Esophagus muscularis mucosa (tissue), 4 donors: Measurements from ENCODE around the gene RBM41. TPM values are rescaled to one million over a fixed set of nuclear protein-coding genes. Genes with fewer than 3 reads are reported as not detected.

Source experiments
- DNase-seq: peaks from one replicate; pipeline ENCODE4 v3.0.0-alpha.2; 2017; ENCODE audit errors: extremely low spot score
- H3K27ac ChIP-seq, 4 donors: fragments of 200-600 bp; sonication (generic); replicated peaks in 1 of 4; 1 replicate in 3 of 4; 2 replicates in 1 of 4; pipeline ENCODE4 v1.5.1; 2016 to 2019; ENCODE audit warnings: mild to moderate bottlenecking in 1 of 4
- H3K27me3 ChIP-seq, 4 donors: fragments of 200-600 bp; sonication (generic); one replicate each; pipeline versions ENCODE4 v1.5.1 to v1.6.0; 2016 to 2019
- H3K36me3 ChIP-seq, 4 donors: fragments of 200-600 bp; sonication (generic); one replicate each; pipeline ENCODE4 v1.5.1; 2016 to 2019
- H3K4me1 ChIP-seq, 4 donors: fragments of 200-600 bp; sonication (generic); one replicate each; pipeline ENCODE4 v1.5.1; 2016 to 2019
- H3K4me3 ChIP-seq, 4 donors: fragments of 200-600 bp; sonication (generic); 1 replicate in 2 of 4; 2 replicates in 2 of 4; pipeline ENCODE4 v1.5.1; 2016 to 2019; ENCODE audit warnings: mild to moderate bottlenecking in 4 of 4, moderate library complexity in 1 of 4
- H3K9me3 ChIP-seq, 4 donors: fragments of 200-600 bp; sonication (generic); 1 replicate in 3 of 4; 2 replicates in 1 of 4; pipeline ENCODE4 v1.5.1; 2016 to 2019
- CTCF ChIP-seq, 3 experiments: fragments of 200-600 bp in 2 of 3; fragments of 450-650 bp in 1 of 3; sonication (generic) in 2 of 3; IDR thresholded peaks; one replicate each; pipeline ENCODE4 v1.5.1; 2017 to 2019; ENCODE audit warnings: antibody characterized with exemption in 3 of 3, mild to moderate bottlenecking in 2 of 3, moderate library complexity in 1 of 3
- EP300 ChIP-seq: sonication (generic); formaldehyde crosslinking; IDR thresholded peaks from one replicate; pipeline ENCODE4 v1.6.1; 2017; ENCODE audit warnings: antibody characterized with exemption
- POLR2A ChIP-seq: fragments of 450-650 bp; IDR thresholded peaks from one replicate; pipeline ENCODE4 v1.6.1; 2017; ENCODE audit warnings: antibody characterized with exemption, moderate library complexity, mild to moderate bottlenecking, low read depth
- POLR2AphosphoS5 ChIP-seq, 2 donors: sonication (generic); formaldehyde crosslinking; IDR thresholded peaks; one replicate each; pipeline ENCODE4 v1.6.1; 2017; ENCODE audit warnings: antibody characterized with exemption in 2 of 2
- WGBS: methylation state at CpG from one replicate; pipeline ENCODE4 v1.1.5; 2018; 5-methylcytosine and 5-hydroxymethylcytosine counted together
- intact Hi-C: fragments of 100-400 bp; cut with DNase I; formaldehyde crosslinking; loops from one replicate; pipeline ENCODE4 v1.15.1; 2023
- total RNA-seq, 4 donors: library from RNA; depleted of rRNA; stranded (reverse); fragments of >200 nt; gene quantifications; one replicate each; pipeline versions ENCODE4 v1.1.0 to v1.2.1, GENCODE V29; 2016

The RBM41 gene
- total RNA-seq, 4 donors from 2014 or later = 14.1 to 18.7 (median 15.3) TPM

DNA sequence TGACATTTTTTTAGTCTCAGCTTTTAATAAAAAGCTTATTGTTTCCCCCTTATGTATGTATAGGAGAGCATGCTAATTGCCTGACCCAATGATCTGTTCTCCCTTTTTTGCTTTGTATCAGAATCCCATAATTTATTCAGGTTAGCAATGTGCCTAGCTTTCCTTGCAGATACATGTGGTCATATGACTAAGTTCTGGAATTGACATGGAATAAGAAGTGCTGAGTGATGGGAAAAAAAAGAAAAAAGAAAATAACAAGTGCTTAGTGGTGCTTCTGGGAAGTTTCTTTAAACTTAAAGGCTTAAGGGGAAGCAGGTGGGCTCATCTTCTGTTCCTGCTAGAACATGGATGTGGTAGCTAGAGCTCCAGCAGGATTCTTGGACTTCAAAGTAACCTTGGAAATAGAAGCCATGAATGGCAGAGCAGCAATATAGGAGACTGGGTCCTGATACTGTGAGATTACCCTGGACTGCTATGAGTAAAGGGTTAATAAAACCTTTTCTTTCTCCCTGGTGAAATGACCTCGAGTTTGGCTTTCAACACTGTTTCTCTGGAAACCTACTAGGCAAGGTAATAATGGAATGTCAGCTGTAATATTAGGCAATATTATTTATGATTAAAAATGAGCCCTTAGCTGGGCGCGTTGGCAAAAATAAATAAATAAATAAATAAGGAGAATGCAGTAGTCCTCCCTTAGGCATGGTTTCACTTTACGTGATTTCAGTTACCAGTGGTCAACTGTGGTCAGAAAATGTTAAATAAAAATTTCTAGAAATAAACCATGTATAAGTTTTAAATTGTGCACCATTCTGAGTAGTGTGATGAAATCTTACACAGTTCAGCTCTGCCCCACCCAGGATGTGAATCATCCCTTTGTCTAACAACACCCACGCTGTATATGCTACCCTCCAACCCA, 16.7 kb upstream of the RBM41 start:
- H3K4me1 ChIP-seq = no peaks in the 10 kb centered on the region
- no peak for DNase-seq
- H3K36me3 ChIP-seq = no peaks in the 10 kb centered on the region
- H3K4me3 ChIP-seq = no peak overlapping the region
- WGBS = 54% methylated on average over 5 of the region's 5 CpGs
- H3K27me3 ChIP-seq = no peaks in the 10 kb centered on the region
- no peak for TF ChIP-seq CTCF (IDR thresholded peaks at IDR 0.05)
- no peak overlapping the region for H3K27ac ChIP-seq
- intact Hi-C loops = no loop called here
- H3K9me3 ChIP-seq = no peaks in the 10 kb centered on the region

- Histone ChIP-seq H3K36me3 (no peaks in the 10 kb centered on the region), H3K27me3 (no peaks in the 10 kb centered on the region), H3K27ac (no peak overlapping the region), H3K9me3 (no peaks in the 10 kb centered on the region), H3K4me3 (no peak overlapping the region), H3K4me1 (peaks cover 0 to 4% (median 0%) of the 10 kb centered on the region in 4 donors)
- intact Hi-C loops = no loop called here
- TF ChIP-seq POLR2A (no peak), EP300 (no peak), POLR2AphosphoS5 (IDR thresholded peaks at IDR 0.05) (no peak), CTCF (IDR thresholded peaks at IDR 0.05) (no peak)
- no peak for DNase-seq
These were observed 5.1 kb upstream of the RBM41 start for GRCh38 chrX:107123750-107124149.

- H3K27me3 ChIP-seq = no peaks in the 10 kb centered on the region
- H3K27ac ChIP-seq = peak overlapping the region in 3 of 4 donors; percentile 68 to 79 (median 70)
- WGBS = 90% methylated on average over 1 of the region's 1 CpG
- peak overlapping the region in 2 of 4 donors; percentile 67 to 70 for H3K4me3 ChIP-seq
- H3K9me3 ChIP-seq = no peaks in the 10 kb centered on the region
- TF ChIP-seq EP300 = no peak
- TF ChIP-seq POLR2A = no peak
- no peak for TF ChIP-seq POLR2AphosphoS5 (IDR thresholded peaks at IDR 0.05)
- no peak for TF ChIP-seq CTCF (IDR thresholded peaks at IDR 0.05)
- DNase-seq = no peak
- intact Hi-C loops = no loop called here
- peaks cover 0 to 14% (median 8%) of the 10 kb centered on the region in 4 donors for H3K4me1 ChIP-seq
- peaks cover 0 to 22% (median 21%) of the 10 kb centered on the region in 4 donors for H3K36me3 ChIP-seq
These were observed 661 bp upstream of the RBM41 start for GRCh38 chrX:107119283-107119682.

DNA sequence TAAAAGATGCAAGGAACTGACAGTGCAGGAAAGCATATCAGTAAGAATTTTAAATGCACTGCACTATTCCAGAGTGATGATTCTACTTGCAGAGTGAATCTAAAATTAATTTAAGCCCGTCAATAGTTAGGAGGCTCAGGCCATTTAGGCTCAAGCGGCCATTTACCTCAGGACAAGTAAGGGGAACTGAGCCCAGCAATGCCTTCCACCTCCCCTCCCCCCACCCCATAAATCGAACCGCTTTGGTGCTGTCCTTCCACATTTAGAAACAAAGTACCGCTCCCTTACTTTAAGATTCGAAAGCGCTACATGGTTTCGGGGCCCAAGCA, 665 bp downstream of the RBM41 start:
- Histone ChIP-seq H3K27ac (peak overlapping the region; percentile 58 to 79 (median 69)), H3K36me3 (peaks cover 0 to 35% (median 31%) of the 10 kb centered on the region in 4 donors), H3K9me3 (no peaks in the 10 kb centered on the region), H3K4me1 (peaks cover 0 to 14% (median 8%) of the 10 kb centered on the region in 4 donors), H3K27me3 (no peaks in the 10 kb centered on the region), H3K4me3 (peak overlapping the region; percentile 63 to 70 (median 66))
- intact Hi-C loops = no loop called here
- no peak for TF ChIP-seq POLR2AphosphoS5 (IDR thresholded peaks at IDR 0.05)
- TF ChIP-seq CTCF (IDR thresholded peaks at IDR 0.05) = no peak
- TF ChIP-seq EP300 = no peak
- no peak for TF ChIP-seq POLR2A
- DNase-seq = no peak
- 26% methylated on average over 8 of the region's 8 CpGs for WGBS

DNA sequence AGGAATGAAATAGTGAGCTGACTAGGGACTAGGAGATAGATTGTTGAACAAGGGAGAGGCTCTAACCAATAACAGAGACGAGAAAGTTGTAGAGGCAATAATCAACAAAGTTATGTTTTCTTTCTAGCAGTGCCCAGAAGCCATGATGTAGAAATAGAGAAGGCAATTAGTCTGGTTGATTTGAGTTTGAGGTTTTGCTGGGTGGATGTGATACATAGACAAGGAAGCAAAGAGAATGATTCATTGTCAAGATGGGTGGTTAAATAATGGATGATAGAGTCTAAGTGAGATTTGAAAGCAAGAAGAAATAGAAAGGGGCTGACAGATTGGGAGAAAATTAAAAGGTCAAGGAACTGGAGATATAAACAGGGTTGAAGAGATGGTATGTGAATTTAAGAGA, 11.2 kb downstream of the RBM41 start:
- H3K27ac ChIP-seq = no peak overlapping the region
- no peak overlapping the region for H3K4me3 ChIP-seq
- no peak for DNase-seq
- H3K9me3 ChIP-seq = no peaks in the 10 kb centered on the region
- H3K4me1 ChIP-seq = no peaks in the 10 kb centered on the region
- 81% methylated on average over 1 of the region's 1 CpG for WGBS
- no peaks in the 10 kb centered on the region for H3K27me3 ChIP-seq
- H3K36me3 ChIP-seq = peaks cover 0 to 16% (median 0%) of the 10 kb centered on the region in 4 donors
- TF ChIP-seq EP300 (no peak), POLR2A (no peak), POLR2AphosphoS5 (IDR thresholded peaks at IDR 0.05) (no peak), CTCF (IDR thresholded peaks at IDR 0.05) (no peak)
- intact Hi-C loops = no loop called here
